ENCODE measurements around the gene IKZF4.

GRCh38 chr12:56018356-56018755 lies 2.5 kb upstream of the IKZF4 start:
- TF ChIP-seq CTCF (IDR thresholded peaks at IDR 0.05; ENCODE audit: insufficient read depth, low read depth, low read length) = no peak
- no peak for TF ChIP-seq EZH2 (IDR thresholded peaks at IDR 0.05; ENCODE audit: insufficient read depth, low read length)

Measured in astrocyte (in vitro differentiated cells and primary cell).